ENCODE results near the gene CHPF2.

Gene CHPF2

DNA sequence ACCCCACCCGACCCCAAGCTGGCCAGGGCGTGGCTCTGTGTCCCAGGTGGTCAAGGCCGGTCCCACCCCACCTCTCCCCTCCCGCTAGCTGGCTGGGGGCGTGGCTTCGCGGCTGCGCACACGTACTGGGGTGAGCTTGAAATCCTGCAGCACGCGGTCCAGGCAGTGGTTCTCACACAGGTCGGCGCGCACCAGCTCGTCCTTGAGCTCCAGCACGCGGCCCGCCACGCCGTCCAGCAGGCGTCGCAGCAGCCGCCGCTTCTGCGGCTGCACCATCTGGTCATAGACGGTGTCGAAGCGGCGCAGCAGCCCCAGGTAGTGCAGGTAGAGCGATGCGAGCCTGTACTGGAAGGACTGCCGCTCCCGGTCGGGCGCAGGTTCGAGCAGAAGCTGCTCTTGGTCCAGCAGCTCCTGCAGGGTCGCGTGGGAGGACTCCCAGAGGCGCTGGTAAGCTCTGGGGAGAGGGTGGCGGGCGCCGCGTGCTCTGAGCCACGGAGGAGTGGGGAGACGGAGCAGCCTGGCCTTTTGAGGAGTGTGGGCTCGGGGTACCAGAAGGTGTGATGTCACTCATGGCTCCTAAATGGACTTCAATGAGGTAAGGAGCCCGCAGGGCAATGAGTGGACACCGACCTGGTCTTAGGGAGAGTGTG is 27.8 kb upstream of the CHPF2 start:
- no peak for DNase-seq (ENCODE audit: low read depth)

DNA sequence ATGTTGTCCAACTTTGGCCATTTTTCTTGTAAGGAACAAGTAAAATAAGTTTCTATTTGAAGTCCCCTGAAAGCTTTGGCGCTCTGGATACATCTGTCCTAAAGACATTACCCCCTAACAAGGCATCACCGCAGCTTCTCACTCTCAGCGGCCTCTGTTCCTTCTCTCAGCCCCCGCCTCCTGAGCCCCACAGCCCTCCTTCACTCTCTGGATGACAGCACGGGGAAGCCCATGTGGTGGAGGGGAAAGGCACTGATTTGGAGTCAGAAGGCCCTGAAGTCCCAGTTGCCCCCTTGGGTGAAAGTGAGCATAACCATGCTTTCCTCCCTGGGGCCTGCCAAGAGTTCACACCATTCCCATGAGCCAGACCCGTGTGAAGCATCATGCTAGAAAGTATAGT is 26.6 kb upstream of the CHPF2 start:
- DNase-seq (ENCODE audit: low read depth), result no peak

DNA sequence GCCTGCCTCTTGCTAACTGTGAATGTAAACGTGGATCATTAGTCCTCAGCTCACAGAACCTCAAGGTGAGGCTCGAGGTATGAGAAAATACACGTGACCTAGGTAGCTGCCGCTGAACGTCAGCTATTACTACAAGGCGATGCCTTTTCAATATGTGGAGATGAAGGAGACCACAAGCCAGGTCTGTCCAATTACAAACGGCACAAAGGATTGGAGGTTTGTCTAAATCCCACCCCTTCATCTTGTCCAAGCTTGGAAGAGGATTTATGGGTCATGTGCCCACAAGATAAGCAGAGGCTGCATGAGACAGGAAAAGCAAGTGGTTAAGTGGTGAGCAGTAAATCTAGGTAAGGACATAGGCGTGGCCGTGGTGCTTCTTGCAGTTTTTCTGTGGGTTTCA is 25.4 kb upstream of the CHPF2 start:
- DNase-seq (ENCODE audit: low read depth), result no peak

DNA sequence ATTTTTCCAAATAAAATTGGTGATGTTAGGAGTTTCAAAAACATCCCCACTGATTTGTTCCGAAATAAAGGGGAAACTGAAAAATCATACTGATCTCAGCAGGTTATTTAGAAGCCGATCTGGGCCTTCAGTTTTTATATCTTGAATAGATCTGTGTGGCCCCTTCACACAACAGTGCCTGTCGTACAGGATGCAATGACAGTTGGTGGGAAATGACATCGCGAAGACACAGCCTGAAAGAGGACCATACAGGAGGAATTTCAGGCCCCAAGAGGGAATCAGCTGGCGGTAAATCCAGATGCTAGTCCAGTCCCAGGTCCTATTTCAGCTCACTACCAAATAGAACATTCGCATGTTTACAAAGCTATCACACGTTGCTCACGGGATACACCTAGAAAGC is 25.0 kb upstream of the CHPF2 start:
- no peak for DNase-seq (ENCODE audit: low read depth)

DNA sequence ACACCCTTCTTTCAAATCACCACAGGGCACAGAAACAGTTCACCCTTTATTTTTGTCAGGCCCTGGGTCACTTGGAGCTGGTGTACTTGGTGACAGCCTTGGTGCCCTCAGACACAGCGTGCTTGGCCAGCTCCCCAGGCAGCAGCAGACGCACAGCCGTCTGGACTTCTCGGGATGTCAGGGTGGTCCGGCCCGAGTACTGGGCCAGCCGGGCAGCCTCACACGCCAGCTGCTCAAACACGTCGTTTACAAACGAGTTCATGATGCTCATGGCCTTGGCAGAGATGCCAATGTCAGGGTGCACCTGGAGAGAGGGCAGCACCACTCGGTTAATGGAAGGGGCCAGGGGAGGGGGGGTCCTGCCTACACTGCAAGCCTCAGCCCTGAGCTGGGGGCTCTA is 24.5 kb upstream of the CHPF2 start:
- DNase-seq (ENCODE audit: low read depth), result no peak

DNA sequence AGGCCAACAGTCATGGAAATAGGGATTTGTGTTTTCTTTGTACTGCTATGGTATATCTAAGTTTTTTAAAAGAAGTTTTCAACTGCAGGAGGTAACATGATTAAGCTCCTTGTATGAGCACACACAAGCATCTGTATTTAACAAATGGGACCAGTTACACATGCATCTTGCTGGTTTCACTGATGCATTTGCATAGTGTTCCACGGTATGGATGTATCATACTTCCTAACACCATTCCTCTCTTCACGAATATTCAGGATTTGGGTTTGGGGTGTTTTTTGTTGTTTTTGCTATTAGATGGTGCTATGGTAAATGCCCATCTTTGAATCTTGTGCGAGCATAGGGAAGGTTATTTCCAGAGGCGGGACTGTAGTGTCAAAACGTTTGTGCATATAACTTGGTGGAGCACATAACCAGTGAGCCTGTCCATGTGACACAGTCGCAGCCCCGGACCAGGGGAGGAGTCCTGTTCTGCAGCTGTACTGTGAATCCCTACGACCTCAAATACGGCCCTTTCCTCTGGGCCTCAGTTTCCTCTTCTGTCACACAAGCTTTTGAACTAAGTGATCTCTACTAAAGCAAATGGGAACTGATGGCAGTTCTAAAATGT is 23.9 kb upstream of the CHPF2 start:
- DNase-seq (ENCODE audit: low read depth), result no peak

DNA sequence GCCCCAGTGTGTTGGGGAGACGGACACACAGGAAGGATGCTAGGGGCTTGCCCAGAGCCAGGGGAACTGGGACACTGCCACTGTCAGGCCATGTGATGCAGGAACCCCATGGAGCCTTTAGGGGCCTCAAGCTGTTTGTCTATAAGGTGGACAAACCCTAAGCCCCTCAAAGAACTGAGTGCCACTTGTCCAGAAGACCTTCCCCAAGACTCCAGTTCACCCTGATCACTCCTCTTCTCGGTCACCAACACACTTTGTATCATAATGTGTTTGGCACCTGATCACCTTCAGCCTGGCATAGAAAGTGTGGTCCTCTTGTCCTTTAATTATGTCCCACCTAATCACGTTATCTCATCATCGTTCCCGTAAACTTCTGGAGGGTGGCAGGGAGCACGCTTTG is 22.7 kb upstream of the CHPF2 start:
- DNase-seq (ENCODE audit: low read depth), result no peak

DNA sequence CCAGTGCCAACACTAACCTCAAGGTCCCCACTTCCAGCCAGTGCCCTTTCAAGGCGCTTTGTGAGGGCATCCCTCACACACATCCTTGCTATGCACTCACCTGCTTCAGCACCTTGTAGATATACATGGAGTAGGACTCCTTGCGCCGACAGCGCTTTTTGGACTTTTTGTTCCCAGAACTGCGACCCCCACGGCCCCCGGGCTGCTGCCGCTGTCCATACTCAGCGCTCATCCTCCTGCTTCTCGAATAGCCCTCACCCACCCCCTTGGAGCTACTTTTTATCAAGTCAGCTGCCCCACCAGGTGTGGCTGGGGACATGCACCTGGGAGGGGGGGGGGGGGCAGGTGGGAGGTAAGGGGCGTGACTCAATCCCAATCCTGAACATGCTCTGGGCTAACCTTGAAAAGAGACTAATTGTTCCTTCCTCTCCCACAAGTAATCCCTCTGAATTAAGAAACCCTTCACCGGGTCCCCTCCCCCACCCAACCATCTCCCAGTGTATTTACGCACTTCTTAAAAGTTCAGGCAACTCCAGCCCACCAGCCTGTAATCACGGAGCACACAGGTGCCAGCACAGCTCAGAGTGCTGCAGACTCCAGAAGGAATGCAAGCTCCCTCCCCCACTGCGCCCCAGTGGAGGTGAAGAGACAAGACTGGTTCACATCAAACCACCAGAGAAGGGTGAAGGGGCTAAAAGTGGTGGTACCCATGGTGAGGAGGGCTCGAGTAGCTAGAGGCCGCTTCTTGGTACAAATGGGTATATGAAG is 22.0 kb upstream of the CHPF2 start, which contains the start of gene H2BK1:
Gene H2BK1 (minus strand): TSS at position 402 of the 768 bp plus-strand sequence. CDS start 170 bp downstream, at position 232.
- DNase-seq (ENCODE audit: low read depth), result no peak

DNA sequence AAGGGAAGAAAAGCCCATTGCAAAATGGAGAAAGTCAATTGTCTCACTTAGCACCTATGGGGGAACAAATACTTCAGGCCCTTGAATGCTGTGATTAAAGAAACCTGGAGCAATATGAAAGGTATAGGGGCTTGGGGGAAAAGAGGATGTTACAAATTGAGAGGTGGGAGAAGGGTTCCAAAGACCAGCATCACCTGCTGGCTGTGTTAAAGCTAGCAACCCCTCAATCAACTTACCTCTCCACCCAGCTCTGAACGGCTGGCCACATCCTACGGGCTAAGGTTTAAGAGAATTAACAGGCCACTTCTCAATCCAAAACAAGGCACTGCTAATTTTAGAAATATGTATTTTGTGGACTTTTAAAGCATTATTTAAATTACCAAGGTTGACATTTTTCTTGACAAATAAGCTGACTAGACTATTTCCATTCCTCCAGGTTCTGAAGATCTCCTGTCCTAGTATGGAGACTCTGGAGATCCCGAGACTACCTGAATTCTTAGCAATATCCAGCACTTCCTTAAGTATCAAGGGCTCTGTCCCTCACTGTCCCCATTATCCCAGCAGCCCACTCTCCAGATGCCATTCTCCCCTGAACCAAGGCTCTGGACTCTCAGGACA is 21.0 kb upstream of the CHPF2 start:
- DNase-seq (ENCODE audit: low read depth), result no peak

DNA sequence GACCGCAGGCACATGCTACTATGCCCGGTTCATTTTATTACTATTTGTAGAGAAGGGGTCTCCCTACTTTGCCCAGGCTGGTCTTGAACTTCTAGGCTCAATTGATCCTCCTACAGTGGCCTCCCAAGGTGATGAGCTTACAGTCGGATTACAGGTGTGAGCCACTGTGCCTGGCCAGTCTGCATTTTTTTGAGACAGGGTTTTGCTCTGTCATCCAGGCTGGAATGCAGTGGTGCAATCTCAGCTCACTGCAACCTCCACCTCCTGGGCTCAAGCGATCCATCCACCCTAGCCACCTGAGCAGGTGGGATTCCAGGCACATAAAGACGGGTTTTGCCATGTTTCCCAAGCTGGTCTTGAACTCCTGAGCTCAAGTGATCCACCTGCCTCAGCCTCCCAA is 19.7 kb upstream of the CHPF2 start:
- DNase-seq (ENCODE audit: low read depth), result no peak

DNA sequence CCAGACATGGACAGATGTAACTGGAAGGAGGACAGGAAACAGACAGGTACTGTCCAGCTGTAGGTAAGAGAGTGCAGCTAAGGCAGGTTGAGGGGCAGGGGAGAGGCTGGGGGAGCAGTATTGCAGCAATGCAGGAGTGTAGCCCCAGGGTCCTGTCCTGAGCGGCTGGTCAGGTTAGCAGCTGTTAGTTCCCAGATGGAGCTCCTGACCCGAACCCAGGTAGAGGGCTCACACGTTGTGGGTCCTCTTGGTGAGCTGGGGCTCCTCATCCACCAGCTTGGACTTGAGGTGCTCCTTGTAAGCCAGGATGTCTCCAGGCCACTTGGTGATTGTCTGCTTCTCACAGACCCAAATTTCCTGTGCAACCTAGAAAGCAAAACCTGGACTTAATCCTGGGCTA is 18.5 kb upstream of the CHPF2 start:
- no peak for DNase-seq (ENCODE audit: low read depth)

DNA sequence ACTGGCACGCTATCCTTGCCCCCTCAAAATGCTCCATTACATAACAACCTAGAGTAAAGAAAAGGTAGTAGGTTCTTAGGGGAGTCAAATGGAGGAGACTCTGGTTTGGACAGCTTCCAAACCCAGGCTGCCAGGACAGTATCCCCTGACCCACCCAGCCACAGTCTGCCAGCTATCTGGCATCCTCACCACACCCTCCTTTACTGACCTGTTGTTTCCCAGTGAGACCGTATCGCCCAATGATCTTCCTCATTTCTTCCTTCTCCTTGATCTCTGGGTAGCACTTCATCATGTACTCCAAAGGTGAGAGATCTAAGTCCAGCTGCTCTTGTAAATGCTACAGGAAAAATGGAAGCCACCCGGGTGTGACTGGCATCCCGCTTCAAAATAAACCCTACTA is 16.9 kb upstream of the CHPF2 start:
- DNase-seq (ENCODE audit: low read depth), result no peak

DNA sequence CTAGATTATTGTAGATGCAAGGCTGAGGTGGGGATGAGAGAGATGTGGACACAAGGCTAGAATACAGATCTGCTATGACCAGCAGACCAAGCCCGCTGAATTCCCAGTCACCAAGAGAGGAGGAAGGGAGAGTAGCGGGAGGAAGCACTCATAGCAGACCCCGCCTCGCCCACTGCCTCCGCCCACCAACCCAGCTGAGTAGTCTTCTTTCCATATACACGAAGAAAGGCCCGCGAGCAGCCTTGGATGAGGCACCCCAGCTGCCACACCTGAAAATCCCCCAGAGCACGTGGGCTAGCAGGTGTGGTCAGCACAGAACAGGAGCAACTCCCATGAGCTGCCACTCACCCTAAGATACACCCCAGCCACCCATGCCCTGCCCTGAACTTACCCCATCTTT is 14.1 kb upstream of the CHPF2 start:
- DNase-seq (ENCODE audit: low read depth), result no peak

DNA sequence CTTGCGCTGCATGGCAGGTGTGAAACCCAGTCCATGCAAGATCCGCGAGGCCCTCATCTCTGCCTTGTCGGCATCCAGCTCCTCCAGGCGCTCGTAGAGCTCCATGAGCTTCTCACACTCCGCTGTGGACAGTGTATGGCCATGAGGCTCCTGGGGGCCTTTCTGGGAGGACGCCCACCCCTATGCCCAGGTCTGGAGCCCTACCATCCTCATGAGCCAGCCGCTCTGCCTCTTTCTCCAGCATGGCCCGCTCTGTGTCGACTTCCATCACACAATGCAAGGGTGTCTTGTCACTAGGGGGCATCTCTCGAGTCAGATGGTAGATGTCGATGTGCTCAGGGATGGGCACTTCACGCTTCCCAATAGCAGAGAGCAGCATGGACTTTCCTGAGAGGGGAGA is 8.6 kb upstream of the CHPF2 start:
- DNase-seq (ENCODE audit: low read depth), result no peak

DNA sequence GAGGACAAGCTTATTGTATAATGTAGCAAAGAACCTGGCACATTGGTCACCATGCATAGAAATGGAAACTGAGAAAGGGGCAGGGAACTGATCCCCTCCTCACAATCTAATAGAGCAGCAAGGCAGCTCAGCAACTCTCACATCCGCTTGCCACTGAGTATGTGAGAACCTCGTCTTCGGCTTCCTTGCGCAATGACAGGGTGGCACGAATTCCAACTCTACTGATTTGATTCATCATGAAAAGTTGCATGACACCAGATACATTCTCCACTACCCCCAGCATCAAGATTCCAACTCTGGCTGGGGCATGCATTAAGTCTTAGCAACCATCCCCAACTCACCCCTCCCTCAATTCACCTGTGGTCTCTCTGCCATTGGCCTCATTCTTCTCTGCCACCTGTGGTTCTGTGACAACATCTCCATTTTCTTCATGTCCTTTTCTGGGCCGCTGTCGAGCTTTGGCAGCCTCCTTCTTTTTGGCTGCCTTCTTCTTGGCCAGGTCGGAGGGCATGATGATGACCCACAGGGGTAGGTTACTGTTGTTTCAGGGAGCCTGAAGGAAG is 6.3 kb upstream of the CHPF2 start:
- no peak for DNase-seq (ENCODE audit: low read depth)

DNA sequence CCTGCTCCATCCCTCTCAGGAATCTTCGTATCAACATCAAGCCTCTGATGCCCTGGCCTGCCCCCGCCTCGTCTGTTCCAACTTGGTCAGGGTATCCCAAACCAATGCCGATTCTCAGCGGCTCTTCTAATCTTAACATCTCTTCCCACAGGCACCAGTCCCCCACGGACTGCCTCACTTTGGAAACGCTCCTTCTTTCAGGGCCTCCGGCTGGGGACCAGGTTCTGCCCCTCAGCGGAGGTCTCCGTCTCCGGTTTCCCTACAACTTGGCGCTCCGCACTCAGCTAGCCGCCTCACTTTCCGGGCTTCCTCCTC is 5.8 kb upstream of the CHPF2 start:
- DNase-seq (ENCODE audit: low read depth), result no peak

DNA sequence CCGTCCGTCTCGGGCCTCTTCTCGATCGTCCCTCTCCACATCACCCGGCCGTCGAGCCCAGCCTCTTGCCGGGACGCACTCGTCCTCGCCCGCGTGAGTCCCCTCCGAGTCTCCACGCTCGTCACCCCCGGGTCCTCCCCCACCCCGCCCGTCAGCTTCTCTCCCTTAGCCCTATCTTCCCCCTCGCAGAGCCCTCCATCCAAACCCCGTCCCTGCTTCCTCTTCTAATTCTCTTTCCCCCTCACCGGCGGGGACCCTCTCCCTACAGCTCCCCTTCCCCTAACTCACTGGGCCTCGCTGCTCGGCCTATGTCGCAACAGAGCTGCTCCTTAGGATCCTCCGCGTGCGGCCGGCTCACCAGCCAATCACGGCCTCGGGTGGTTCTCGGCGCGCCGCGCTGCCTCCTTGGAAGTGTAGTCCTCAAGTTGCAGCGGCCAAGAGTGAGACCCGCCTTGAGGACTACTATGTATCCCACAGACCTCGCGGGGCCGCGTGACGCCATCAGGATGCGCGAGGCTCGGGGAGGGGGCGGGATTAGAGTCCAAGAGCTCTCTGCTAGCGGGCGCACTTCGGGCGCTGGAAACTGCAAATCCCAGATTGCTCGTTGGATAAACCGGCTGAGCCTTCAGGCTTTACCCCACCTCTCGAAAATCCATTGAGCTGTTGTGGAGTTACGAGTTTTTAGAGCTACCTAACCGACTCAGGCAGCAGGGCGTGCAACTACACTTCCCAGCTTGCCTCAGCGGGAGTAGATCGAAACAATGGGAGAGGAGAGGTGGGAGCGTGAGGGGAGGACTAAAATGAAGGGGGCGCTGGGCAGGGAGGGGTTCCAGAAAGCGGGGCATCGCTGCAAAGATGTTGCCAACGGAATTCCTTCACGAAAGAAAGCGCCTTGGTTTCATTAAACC is 5.2 kb upstream of the CHPF2 start, which contains the start of gene ABCF2:
Gene ABCF2 (minus strand): TSS at position 331 of the 908 bp plus-strand sequence. CDS start 747 bp downstream, outside the sequence.
- peak; percentile 94 for DNase-seq (ENCODE audit: low read depth)

DNA sequence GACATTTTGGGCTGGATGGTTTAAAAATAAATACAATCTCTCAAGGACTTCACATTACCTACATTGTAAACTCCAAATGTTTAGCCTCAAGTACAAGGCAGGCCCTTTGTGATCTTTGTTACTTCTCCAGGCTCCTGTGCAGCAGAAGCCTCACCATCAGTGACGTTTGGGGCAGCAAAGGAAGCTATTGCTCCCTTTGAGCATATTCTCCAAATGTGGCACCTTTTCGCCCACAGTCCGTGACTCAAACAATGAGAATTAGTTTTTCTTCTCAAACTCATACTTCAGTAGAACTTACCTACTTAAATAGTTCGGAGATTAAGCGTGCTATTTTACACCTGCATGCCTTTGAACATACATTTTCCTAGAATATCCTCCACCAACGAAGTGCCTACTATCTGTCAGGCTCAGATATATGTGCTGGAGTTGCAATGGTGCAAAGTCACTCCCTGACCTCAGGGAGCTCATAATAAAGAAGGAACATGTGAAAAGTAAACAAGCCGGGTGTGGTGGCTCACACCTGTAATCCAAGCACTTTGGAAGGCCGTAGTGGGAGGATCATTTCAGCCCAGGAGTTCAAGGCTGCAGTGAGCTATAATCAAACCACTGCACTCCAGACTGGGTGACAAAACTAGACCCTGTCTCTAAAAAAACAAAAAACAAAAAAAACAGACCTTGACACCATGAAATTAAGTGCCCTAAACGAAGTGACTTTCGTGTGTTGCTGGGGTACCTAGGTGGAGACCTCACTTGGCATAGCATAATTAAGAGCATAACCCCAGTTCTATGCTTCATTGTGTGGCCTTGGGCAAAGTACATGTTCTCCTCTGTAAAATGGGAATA is 4.0 kb upstream of the CHPF2 start:
- no peak for DNase-seq (ENCODE audit: low read depth)

DNA sequence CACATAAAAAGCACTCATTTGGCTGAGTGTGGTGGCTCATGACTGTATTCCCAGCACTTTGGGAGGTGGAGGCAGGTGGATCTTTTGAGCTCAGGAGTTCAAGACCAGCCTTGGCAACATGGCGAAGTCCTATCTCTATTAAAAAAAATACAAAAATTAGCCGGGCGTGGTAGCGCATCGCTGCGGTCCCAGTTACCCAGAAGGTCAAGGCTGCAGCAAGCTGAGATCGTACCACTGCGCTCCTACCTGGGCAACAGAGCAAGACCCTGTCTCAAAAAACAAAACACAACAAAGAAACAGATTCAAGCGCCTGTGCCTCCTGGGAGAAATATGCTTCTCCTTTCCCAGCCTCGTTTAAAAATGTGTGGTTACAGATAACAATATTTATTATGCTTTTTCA is 3.0 kb upstream of the CHPF2 start:
- no peak for DNase-seq (ENCODE audit: low read depth)

DNA sequence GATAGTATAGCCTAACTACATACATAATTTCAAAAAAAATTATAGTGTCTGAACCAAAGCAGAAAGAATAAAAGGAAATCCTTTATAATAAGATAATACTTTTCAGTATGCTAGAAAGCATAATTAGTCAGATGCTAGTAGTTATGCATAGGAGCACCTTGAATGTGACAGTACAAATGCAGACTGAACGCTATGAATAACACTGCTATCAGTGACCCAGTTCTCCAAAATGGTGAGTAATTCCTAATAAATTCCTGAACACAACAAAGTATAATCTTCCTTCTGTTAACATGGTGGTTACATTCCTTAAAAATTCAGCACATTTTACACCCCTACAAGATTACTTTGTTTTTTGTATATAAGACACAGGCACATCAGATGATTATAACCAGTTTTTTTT is 1.2 kb upstream of the CHPF2 start:
- no peak for DNase-seq (ENCODE audit: low read depth)

All from GM04503 (cell line).